GM06990 (cell line): ENCODE measurements around the gene KRTAP5-2.

Source experiments
- DNase-seq: peaks from one replicate; pipeline ENCODE4 v3.0.0-alpha.2; 2011; ENCODE audit not compliant: insufficient read length; ENCODE audit errors: extremely low read depth
- H3K27me3 ChIP-seq: replicated peaks from 2 replicates; pipeline ENCODE4 v1.6.0; 2011; ENCODE audit warnings: low read length; ENCODE audit not compliant: control insufficient read depth, insufficient read depth
- H3K36me3 ChIP-seq: 2 replicates; pipeline ENCODE4 v1.5.1; 2011; ENCODE audit warnings: low read length; ENCODE audit not compliant: control insufficient read depth, insufficient read depth
- H3K4me3 ChIP-seq: replicated peaks from 2 replicates; pipeline ENCODE4 v1.5.1; 2011; ENCODE audit warnings: low read depth, mild to moderate bottlenecking, control low read depth, low read length
- CTCF ChIP-seq: IDR thresholded peaks from 2 replicates; pipeline ENCODE4 v1.5.1; 2011; ENCODE audit warnings: low read length, control low read depth, mild to moderate bottlenecking, inconsistent platforms; ENCODE audit not compliant: insufficient read depth, poor library complexity, severe bottlenecking

KRTAP5-2 gene

GRCh38 chr11:1570001-1570453 lies 28.1 kb downstream of the KRTAP5-2 start:
- no peak for DNase-seq
- Histone ChIP-seq H3K4me3 (no peak overlapping the region), H3K36me3 (no peaks in the 10 kb centered on the region), H3K27me3 (peaks cover 4% of the 10 kb centered on the region; the same call in 1 of the 2 replicates)
- no peak for TF ChIP-seq CTCF

- TF ChIP-seq CTCF: no peak
- DNase-seq: no peak
- Histone ChIP-seq H3K4me3 (no peak overlapping the region), H3K36me3 (no peaks in the 10 kb centered on the region), H3K27me3 (peaks cover 4% of the 10 kb centered on the region)
Observed at GRCh38 chr11:1569251-1569780, 28.8 kb downstream of the KRTAP5-2 start.

GRCh38 chr11:1568441-1568911 lies 29.6 kb downstream of the KRTAP5-2 start:
- Histone ChIP-seq H3K27me3 (no peaks in the 10 kb centered on the region; the same call in none of the 2 replicates), H3K4me3 (no peak overlapping the region), H3K36me3 (no peaks in the 10 kb centered on the region)
- no peak for DNase-seq
- no peak for TF ChIP-seq CTCF

GRCh38 chr11:1567721-1568100 lies 30.4 kb downstream of the KRTAP5-2 start:
- DNase-seq: no peak
- TF ChIP-seq CTCF: no peak
- no peak overlapping the region for H3K4me3 ChIP-seq

GRCh38 chr11:1567052-1567720 lies 30.9 kb downstream of the KRTAP5-2 start:
- DNase-seq: no peak
- H3K4me3 ChIP-seq: no peak overlapping the region
- no peaks in the 10 kb centered on the region for H3K36me3 ChIP-seq
- H3K27me3 ChIP-seq: no peaks in the 10 kb centered on the region; the same call in none of the 2 replicates
- no peak for TF ChIP-seq CTCF

More at GRCh38 chr11:1567721-1568100, 30.4 kb downstream of the KRTAP5-2 start:
- Histone ChIP-seq H3K36me3 (no peaks in the 10 kb centered on the region), H3K27me3 (no peaks in the 10 kb centered on the region; the same call in none of the 2 replicates)
